Stimulated activated CD4-positive, alpha-beta T cell treated with anti-CD3 and anti-CD28 coated beads, Interleukin-12 subunit alpha, Interleukin-12 subunit beta, amount 100 ng/mL, for 24 hours (primary cell): Measurements from ENCODE around the gene NECTIN4.
A peak's percentile ranks its signal among the peaks of the same experiment; 100 is the strongest.
"Not testable (repeated sequence)": the region's sequence is repeated elsewhere in the genome, so short reads cannot be mapped to it uniquely, and the experiment has no call there.

ENCODE experiments used
- DNase-seq, 2 experiments: peaks; one replicate each; pipeline ENCODE4 v3.0.0-alpha.2; 2020; ENCODE audit warnings: low read depth in 2 of 2

NECTIN4 gene

GRCh38 chr1:161026954-161027353 is 62.4 kb downstream of the NECTIN4 start:
- DNase-seq: not testable (repeated sequence)

GRCh38 chr1:161022432-161022831 is 66.9 kb downstream of the NECTIN4 start:
- DNase-seq: not testable (repeated sequence)

GRCh38 chr1:161021970-161022353 is 67.4 kb downstream of the NECTIN4 start:
- DNase-seq: no peak

GRCh38 chr1:161021165-161021969 is 68.0 kb downstream of the NECTIN4 start:
- DNase-seq: peak; percentile 65 to 76
